GM18867 (cell line): ENCODE results near the gene METAP1D.
"Not testable (repeated sequence)": the region's sequence is repeated elsewhere in the genome, so short reads cannot be mapped to it uniquely, and the experiment has no call there.

Experiments
- ATAC-seq: cut with Tn5 transposase; IDR thresholded peaks from one replicate; pipeline ENCODE4 v1.9.1; 2021; ENCODE audit warnings: mild to moderate bottlenecking, moderate library complexity; ENCODE audit not compliant: unreplicated experiment

Gene METAP1D

DNA sequence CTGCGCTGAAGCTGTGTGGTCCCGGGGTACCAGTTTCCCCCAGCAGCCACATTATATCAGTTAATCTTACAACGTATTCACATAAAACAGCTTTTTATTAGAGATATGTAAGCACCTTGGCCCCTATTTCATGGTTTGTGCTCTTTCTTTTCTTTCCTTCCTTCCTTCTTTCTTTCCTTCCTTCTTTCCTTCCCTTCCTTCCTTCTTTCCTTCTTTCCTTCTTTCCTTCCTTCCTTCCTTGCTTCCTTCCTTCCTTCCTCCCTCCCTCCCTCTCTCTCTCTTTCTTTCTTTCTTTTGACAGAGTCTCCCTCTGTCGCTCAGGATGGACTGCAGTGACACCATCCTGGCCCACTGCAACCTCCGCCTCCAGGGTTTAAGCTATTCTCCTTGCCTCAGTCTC, 3.7 kb upstream of the METAP1D start:
- ATAC-seq, result no peak

DNA sequence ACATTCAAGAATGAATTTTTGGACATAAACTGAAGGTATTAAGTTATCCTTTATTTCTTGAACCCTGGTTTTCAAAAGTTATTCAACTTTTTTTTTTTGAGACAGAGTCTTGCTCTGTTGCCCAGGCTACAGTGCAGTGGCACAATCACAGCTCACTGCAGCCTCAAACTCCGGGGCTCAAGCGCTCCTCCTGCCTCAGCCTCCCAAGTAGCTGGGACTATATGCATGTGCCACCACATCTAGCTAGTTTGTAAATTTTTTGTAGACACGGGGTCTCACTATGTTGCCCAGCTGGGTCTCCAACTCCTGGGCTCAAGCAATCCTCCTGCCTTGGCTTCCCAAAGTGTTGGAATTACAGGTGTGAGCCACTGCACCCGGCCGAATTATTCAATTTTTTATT, 2.7 kb upstream of the METAP1D start:
- not testable (repeated sequence) for ATAC-seq

DNA sequence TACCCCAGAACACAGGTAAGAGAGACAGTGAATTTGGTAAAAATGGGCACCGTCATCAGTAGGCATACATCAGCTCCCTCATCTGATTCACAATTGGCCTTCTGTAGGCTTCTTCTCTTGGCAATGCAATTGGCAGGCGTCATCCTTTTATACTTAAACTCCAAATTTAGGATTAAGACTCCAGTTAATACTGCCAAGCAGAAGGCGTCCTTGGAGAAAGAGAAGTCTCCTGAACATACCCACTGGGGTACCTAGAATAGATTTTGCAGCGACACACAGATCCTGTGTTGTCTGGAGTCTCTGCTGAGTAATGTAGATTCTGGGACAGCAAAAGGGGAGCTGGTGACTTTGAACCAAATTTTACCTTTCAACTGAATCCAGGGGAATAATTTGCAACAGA, 592 bp upstream of the METAP1D start:
- peak; percentile 13 for ATAC-seq

DNA sequence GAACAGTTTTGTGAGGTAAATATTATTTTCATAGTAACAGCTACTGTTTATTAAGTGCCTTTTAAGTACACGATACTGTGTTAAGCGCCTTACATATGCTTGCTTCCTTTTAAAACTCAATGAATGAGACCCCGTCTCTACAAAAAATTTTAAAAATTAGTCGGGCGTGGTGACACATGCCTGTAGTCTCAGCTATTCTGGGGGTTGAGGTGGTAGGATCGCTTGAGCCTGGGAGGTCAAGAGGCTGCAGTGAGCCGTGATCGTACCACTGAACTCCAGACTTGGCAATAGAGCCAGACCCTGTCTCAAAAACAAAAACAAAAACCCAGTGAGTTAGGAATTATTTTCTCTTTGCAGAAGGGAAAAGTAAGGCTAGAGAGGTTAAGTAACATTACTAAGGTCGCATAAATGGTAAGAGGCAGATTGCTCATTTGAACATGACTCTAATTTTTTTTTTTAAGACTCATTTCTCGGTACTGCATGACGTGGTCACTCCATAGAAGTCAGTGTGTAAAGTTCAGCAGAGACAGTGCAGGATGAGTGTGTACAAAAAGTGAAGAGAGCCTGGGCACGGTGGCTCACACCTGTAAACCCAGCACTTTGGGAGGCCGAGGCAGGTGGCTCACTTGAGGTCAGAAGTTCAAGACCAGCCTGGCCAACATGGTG, 1.1 kb downstream of the METAP1D start:
- ATAC-seq, result no peak

DNA sequence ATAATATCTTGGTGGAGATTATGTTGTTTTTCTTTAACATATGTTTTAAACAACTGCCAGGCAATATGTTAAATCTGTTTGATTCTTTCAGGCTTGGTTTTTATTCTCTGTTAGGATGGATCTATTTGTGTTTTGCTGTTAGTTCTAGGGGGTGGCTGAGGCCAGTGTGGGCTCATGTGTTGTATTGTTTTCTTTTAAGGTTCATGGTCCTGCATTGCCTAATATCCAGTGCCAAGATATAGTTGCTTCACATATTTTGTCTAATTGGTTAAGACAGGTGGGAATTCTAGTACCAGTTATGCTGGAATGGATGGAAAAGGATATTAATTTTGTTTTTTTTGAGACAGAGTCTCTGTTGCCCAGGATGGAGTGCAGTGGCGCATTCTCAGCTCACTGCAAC, 7.6 kb downstream of the METAP1D start:
- no peak for ATAC-seq

DNA sequence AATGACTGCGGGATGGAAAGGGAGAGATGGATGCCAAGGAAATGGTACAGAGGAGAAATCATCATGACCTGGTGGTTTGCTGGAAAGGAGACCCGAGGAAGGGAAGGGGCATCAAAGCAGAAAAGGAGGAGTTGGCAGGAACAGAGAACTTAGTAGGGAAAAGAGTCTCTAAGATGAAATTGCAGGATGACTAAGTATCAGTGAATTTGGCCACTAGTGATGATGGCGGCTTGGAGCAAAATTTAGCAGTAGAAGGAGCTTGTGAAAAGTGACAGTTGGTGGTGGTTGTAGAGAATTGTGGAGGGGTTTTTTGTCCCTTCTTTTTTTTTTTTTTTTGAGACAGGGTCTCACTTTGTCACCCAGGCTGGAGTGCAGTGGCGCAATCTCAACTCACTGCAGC, 10.1 kb downstream of the METAP1D start:
- ATAC-seq, result no peak

DNA sequence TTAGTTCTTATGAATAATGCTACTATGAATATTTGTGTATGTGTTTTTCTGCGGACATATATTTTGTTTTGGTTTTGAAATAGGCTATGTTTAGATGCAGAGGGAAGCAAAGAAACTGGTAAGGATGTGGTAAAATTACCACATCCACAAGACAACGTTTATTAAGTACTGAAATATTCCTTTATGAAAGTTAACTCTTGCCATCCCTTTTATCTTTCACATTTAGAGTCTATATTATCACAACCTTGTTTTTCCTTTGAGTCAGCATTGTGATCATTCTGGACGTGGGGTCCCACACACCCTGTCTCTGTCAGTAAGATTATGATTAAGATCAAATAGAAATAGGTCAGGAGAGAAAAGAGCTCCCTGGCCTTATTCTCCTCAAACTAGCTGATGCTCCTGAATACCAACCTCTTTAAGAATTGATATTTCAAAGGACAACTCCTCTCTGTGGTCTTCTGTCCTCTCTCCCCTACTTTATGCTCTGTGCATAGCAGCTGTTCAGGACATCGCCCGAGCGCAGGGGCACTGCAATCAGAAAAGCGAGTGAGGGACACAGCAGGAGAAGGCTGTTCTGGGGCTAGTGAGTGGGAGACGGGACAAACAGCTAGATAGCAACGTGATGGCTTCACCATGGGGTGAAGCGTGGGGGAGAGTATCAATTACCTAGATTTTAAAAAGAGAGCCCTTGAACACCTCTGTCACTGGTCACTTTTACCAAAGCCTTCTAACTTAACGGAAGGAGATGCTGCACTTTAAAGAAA, 12.2 kb downstream of the METAP1D start:
- no peak for ATAC-seq

DNA sequence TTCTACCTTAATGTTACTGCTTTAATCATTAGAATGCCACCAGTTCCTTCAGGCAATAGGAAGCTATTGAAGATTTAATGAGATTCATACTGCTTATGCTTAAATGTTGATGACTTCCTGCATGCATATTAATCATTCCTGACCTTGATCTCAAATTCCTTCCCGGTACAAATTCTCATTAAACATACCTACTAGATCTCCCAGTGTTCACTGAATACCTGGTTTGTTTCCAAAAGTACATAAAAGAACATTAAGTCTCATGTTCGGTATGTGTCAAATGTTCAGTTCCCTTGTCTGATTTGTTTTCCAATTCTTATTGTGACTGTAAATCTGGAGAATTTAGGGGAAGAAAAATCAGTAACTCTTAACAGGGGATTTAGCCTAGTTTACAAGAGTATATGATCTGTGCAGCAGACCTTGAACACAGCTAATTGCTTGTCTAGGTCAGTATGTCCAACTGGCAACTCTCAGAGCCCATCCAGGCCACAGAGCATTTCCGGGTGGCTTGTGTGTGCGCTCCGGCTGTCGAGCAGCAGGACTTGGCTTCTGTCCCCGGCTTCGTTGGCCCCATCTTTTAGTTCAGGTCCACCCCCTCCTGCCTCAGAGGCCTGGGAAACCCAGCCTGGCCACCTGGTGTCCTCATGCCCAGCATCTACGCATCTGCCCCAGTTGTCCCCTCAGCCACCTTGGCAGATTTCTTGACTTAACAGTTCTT, 13.1 kb downstream of the METAP1D start:
- no peak for ATAC-seq

DNA sequence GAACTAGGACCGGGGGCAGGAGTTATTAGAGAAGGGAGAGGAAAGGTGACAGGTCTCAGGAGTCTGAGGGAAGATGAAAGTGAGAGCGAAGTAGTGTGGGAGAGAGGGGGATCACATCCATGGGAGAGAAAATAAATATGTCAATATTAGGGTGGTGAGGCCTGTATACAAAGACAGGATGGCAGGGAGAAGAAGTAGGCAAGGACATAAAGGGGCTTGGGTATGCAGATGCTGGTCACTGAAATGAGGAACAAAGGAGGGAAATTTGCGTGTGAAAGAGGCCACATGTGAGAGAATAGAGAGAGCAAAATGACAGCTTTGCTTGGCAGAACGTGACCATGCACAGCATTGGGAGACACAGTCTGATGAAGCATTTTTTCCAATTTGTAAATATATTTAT, 13.6 kb downstream of the METAP1D start:
- peak; percentile 78 for ATAC-seq

DNA sequence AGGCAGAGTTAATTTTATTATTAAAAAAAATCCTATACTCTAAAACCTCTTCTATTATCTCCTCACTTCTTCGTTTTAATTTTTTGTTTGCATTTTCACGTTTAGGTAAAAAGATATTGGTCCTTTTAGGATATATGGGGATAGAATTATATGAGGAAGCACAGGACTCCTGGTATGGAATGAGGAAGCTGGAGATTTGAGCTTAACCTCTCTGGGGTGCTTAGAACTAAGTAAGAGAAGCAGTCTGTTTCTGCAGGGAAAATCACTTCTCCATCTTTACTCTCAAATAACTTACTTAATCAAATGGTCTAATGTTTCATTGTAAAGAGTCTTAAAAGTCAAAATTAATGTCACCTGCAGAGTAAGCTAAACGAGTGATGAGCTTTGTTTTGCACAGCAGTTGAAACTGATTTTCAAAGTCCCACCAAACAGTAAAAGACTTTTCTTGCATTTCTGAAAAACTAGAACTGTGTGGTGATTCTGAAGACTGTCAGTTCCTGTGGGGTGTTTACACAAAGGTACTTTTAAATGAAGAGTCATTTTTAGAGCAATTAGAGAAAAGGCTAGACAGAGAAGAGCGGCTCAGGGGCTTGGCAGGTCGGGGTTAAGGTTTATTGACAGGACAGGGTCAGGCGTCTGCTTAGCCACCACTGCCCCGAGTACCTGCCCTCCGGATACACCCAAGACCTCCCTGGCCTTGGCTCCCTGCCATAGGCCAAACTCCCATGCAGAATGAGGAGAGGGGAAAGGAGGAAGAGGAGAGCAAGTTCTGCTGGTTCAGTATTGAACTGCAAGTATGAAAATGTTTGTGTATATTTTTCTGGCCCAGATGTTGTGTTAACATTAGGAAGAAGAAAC, 21.6 kb downstream of the METAP1D start:
- ATAC-seq, result no peak

DNA sequence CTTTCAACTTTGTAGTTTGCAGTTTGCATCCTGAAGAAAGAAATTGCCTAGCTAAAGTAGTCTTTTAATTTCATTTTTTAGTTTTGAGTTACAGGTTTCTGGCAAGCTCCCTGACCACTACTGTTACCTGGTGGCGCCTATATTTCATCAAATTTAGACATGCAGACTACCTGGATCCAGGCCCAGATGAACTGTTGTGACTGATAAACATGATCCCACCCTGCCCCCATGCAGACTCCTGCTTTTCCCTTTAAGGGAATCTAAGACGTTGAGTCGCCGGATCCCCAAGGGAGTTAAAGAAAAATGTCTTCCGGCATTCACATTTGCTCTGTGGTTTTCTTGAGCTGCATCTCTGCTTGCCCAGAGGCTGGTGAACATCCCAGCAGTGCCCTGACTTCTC, 22.2 kb downstream of the METAP1D start:
- ATAC-seq, result no peak

DNA sequence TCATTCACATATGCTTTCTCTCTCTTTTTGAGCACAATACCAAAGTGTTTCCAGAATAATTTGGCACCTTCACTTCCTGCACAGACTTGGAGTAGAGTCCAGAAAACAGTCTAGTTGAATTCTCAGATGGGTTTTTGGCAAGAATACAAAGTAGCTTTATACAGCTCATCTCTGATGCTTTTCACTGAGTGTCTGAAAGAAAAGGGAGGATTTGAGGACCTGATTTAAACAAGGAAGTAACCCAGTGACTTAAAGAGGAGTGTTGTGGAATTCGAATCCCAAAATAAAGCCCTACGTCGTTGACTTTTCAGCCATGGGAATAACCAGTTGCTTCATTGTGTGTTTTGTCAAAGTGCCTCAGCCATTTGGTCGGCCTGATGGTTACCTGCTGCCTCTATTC, 31.8 kb downstream of the METAP1D start:
- ATAC-seq, result no peak

DNA sequence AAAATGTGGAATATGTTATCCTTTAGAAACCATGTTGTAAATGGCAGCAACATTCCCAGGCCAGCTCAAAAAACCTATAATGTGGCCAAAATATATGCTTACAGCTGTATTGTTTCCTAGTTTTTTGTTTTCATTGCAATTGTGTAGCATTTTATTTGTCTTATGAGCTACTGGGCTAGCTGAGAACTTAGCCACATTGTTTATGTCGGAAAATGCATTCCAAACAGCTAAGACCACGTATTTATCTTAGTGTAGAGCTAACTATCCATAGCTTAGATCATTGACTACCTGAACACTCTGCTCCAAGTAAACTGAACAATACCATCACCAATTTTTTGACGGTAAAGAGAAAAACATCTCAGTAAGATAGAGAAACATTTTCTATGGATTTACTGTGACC, 38.4 kb downstream of the METAP1D start:
- ATAC-seq, result no peak

DNA sequence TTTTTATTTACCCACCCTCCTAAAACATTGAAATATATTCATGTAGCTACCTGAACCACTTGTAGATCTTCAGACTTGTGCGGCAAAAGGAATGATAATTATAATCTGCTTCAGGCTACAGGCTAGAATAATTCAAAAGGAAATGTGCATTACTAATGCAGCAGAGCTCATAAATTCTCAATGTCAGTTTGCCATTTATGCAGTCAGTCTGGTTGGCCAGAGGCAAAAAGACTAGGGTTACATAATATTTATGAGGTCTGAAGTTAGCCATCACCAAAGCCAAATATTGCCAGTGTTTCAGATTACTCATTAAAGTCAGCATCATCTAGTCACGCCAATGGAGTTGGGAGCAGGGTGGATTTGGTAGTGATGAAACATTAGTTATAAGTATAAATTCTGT, 38.9 kb downstream of the METAP1D start:
- no peak for ATAC-seq

DNA sequence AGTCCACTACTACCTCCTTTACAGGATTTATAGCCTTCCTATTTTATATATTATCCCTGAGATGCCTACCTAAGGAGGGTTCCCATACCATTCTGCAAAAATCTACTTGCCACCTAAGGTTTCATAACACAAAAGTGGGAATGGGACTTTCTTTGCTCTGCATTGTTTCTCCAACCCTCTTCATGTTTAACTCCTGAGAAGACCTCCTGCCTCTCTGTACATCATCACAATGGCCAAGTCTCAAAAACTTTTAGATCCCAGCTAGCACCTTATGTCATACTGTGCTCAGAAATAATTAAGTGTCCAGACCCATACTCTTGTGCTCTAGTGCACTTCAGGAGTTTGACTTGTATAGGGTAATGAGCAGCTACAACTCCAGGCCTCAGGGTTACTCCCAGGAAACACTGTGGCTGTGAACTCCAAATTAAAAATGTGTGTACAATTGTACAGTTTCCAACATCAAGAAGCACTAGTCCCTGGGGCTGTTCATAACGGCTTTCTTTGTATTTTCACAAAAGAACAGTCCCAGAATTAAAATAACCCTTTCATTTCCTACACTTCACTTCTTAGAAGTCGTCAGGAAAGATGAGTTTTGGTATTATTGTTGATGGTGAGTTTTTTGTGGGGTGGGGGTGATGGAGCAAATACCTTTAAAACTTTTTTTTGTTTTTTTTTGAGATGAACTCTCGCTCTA, 39.4 kb downstream of the METAP1D start:
- no peak for ATAC-seq

DNA sequence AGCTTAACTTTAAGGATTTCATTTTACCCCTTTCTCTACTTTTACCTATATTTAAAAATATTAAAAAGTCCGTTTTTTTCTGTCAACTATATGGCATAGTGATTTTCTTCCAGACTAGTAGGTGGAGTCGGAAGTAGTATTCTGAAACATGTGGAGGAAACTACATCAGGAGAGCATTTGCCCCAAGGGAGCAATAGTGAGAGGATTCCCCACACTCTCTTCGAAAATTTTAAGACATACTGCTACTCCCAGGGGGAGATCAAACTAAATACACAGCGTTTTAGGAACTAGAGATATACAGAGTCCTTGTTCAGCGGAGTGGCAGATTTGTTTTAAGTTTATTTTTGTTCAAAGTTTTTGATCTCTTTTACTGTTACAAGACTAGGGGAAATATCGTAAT, 40.6 kb downstream of the METAP1D start:
- no peak for ATAC-seq

DNA sequence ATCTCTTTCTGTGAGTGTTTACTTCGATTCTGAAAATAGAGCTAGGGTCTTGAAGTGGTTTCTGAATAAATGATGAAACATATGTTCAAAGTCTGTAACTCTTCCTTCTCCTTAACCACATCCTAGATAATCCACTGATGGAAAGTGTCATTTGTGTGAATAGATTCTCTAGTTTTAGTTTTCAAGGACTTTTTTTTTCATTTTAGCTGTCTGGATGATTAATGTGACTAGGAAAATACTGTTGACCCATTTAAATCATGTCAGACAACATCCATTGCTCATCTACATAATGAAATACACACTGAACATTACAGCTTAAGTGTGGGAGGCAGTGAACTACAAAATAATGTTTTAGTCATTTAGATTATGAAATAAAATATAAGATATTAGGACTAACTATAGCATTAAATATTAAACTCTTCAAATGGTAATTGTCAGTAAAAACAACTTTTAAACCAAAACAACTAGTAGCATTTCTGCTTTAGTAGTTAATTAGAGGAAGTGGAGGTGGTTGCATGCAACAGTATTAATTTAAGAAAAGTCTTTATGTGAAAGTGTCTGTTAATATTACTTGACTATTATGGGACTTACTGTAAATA, 46.4 kb downstream of the METAP1D start:
- no peak for ATAC-seq

DNA sequence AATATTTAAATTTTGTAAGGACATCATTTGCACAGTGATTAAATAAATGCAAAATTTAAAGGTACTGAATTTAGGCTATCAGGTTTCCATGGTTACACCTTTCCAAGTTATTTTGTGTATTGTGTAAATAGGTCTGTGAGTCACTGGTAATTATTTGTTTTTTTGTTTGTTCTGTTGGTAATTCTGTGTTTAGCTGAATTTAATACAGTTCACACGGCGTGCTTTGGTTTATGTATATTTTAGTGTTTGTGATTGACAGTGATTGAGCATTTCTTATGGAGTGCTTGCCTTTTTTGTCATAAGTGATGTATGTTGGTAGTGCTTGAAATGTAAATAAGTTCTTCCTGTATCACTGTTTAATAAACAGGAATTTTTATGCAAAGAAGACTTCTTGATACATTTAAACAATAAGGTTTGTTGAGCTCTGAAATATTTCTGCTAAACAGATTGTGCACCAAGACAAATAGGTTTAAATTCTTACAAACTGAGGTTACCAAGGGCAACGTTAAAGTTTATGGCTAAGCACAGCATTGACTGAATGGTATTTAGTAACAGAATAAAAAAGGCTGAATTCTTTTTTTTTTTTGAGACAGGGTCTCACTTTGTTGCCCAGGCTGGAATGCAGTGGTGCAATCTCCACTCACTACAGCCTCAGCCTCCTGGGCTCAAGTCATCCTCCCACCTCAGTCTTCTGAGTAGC, 47.3 kb downstream of the METAP1D start:
- no peak for ATAC-seq
